Liver (tissue), 3 donors: ENCODE measurements around the gene WWC1.

Experiments
- CTCF ChIP-seq: fragments of 150-350 bp; IDR thresholded peaks from 2 replicates; pipeline ENCODE4 v1.5.1; 2017; ENCODE audit warnings: improper control_type of control experiment, low read depth, low read length; ENCODE audit not compliant: missing input control
- EGR1 ChIP-seq, 2 donors: IDR thresholded peaks; 2 replicates each; pipeline ENCODE4 v1.6.1; 2016 to 2018; ENCODE audit warnings: antibody characterized with exemption in 2 of 2, low read depth in 2 of 2
- GABPA ChIP-seq, 2 donors: IDR thresholded peaks in 1 of 2; conservative IDR thresholded peaks in 1 of 2; 2 replicates each; pipeline ENCODE4 v1.6.1; 2016; ENCODE audit warnings: antibody characterized with exemption in 2 of 2, mild to moderate bottlenecking in 1 of 2, moderate library complexity in 1 of 2
- SP1 ChIP-seq: IDR thresholded peaks from 2 replicates; pipeline ENCODE4 v1.6.1; 2018; ENCODE audit warnings: antibody characterized with exemption, mild to moderate bottlenecking
- donor health status: healthy.
- donor health status: healthy.

GRCh38 chr5:168359820-168360460 is 68.5 kb downstream of the WWC1 start:
- no peak for TF ChIP-seq CTCF
- no peak for TF ChIP-seq GABPA (IDR thresholded peaks at IDR 0.05 in 1 of 2, conservative IDR thresholded peaks at IDR 0.05 in 1 of 2)
- no peak for TF ChIP-seq SP1
- TF ChIP-seq EGR1 (IDR thresholded peaks at IDR 0.05; ENCODE audit: low read depth in 2 of 2), result no peak
